NCI-H2107 (cell line): ENCODE results near the gene ITGAX.
"Not testable (repeated sequence)": the region's sequence is repeated elsewhere in the genome, so short reads cannot be mapped to it uniquely, and the experiment has no call there.

ENCODE experiments used
- DNase-seq: peaks from one replicate; lab custom pipeline; 2025; lab: John Stamatoyannopoulos, UW

ITGAX gene

DNA sequence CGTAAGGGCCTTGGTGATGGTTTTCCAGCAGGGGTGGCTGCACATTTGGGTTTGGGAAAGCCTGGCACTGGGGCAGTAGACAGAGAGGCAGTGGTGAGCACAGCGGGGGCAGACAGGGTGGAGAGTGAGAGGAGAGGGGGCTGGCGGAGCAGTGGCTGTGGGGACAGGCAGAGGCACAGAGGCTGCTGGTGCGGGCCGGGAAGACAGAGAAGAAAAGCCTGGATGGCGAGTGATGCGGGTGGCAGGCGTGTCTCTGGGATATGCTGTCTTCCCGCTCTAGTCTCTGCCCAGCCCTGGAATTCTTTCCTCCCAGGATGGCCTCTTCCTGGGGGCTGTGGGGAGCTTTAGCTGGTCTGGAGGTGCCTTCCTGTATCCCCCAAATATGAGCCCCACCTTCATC lies 55.1 kb downstream of the ITGAX start:
- DNase-seq, result no peak

GRCh38 chr16:31411024-31411844 lies 56.3 kb downstream of the ITGAX start:
- no peak for DNase-seq

GRCh38 chr16:31412750-31413149 lies 57.8 kb downstream of the ITGAX start:
- DNase-seq, result no peak

DNA sequence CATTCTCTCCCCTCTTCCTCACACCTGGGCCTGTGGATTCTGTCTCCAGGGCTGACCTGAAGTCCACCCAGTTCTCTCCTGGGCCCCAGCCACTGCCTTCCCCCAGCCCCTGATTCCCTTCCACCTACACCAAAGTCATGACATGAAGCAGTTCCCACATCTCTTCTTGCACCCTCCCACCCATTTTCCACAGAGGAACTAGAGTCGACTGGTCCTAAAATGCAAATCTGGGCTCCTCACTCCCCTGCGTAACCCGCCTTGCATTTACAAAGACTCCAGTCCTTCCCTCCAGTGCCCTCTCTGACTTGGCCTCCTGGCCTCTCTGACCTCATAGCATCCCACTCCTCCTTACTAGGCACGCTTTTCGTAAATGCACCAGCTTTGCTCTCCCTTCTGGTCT lies 58.4 kb downstream of the ITGAX start:
- DNase-seq, result no peak

DNA sequence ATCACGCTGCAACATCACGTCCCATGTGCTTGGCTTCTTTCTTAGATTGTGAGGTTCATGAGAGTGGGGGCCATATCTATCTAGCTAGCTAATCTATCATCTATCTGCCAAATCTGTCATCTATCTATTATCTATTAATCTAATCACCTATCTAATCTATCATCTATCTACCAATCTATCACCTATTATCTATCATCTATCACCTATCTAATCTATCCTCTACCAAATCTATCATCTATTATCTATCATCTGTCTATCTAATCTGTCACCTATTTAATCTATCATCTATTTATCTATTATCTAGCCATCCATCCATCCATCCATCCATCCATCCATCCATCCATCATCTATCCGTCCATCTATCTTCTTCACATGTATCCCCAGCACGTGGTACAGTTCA lies 59.0 kb downstream of the ITGAX start:
- no peak for DNase-seq

GRCh38 chr16:31414706-31415105 lies 59.7 kb downstream of the ITGAX start:
- DNase-seq, result no peak

DNA sequence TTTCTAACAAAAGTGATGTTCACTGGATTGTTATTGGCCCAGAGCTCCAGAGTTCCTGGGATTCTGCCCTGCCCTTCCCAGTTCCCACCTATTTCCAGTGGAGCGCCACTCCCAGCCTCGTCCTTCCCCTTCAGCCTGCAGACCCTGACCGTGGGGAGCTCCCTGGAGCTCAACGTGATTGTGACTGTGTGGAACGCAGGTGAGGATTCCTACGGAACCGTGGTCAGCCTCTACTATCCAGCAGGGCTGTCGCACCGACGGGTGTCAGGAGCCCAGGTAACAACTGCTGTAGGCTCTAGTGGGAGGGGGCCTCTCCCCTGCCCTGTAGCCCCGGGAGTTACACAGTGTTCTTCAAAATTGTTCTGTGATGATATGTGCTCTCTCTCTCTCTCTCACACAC lies 61.4 kb downstream of the ITGAX start:
- no peak for DNase-seq

- DNase-seq, result not testable (repeated sequence)
Observed at GRCh38 chr16:31417036-31417435, 62.1 kb downstream of the ITGAX start.

DNA sequence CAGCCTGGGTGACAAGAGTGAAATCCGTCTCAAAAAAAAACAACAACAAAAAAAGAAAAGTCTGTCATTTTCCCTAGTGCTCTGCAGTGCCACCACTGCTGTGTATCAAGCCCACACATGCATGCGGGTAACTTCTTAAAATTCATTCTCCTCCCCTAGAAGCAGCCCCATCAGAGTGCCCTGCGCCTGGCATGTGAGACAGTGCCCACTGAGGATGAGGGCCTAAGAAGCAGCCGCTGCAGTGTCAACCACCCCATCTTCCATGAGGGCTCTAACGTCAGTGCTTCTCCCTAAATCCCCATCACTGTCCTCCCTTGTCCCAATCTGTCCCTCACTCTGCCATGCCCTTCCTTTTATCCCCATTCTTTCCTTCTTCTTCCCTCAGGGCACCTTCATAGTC lies 62.9 kb downstream of the ITGAX start:
- DNase-seq, result no peak

GRCh38 chr16:31420037-31420436 lies 65.1 kb downstream of the ITGAX start:
- DNase-seq, result no peak

DNA sequence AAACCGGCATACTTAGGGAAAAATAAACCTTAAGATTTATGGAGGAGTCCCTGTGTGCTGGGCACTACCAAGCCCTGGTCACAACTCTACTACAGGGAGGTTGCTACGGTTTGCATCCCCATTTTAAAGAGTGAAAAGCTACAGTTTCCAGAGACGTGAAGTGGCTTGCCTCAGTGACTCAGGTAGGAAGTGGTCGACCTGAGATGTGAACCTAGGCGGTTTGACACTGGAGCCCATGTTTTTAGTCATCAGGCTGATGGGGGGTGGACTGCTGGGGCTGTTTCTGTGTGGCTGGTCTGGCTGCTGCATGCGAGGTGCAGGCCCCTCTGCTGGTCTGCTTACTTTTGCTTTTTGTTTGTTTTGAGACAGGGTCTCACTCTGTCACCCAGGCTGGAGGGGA lies 66.6 kb downstream of the ITGAX start:
- DNase-seq, result no peak

DNA sequence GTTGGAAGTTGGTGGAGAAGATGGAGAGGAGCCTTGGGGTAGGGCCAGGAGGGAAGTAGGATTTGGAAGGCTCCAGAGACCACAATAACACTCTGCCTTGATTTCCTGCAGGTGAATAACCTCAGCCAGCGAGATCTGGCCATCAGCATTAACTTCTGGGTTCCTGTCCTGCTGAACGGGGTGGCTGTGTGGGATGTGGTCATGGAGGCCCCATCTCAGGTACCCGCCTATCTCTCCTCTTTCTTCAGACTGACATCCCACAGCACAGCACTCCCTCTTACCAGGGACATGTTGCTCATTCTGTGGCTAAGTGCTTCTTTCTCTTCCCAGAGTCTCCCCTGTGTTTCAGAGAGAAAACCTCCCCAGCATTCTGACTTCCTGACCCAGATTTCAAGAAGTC lies 68.3 kb downstream of the ITGAX start:
- DNase-seq, result no peak

- no peak for DNase-seq
Observed at GRCh38 chr16:31423801-31424200, 68.8 kb downstream of the ITGAX start.

GRCh38 chr16:31427441-31428278 lies 72.7 kb downstream of the ITGAX start:
- DNase-seq, result no peak

GRCh38 chr16:31428279-31428597 lies 73.3 kb downstream of the ITGAX start, which contains the start of gene COX6A2:
COX6A2 (minus strand) TSS chr16:31428360; CDS start chr16:31428325, 35 bp downstream.
- DNase-seq, result no peak

- DNase-seq, result no peak
Observed at GRCh38 chr16:31428638-31429247, 73.8 kb downstream of the ITGAX start.

DNA sequence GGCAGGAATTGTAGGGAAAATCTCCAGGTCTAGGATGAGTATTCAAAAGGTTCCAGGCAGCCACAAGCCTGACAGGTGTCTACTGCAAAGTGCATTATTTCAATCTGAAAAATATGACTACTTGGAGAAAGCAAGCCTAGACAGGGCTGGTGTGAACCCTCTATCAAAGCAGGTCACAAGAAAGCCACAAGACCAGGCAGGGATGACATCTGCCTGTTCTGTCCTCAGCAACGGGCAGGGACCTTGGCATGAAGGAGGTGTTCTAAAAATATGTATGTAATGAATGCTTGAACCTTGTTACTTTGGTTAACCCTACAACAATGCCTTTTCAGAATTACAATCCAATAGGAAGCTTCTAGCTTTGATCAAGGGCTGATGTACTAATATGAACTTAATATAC lies 74.3 kb downstream of the ITGAX start:
- DNase-seq, result no peak

DNA sequence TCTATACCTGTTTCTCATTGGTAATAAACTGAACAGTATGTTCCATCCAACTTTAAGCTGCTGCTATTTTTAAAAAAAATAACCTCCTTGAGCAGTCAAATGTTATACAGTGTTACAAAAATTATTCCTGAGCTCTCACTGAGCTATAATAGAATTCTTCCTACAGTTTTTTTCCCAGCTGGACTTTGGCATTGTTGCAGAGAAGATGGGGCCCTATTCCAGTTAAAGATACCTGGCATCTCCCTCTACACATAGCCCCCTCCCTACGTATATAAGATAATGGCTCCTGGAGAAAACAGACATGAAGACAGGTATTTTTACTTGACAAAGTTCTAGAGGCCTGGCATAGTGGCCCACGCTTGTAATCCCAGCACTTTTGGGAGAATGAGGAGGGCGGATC lies 74.8 kb downstream of the ITGAX start:
- no peak for DNase-seq

DNA sequence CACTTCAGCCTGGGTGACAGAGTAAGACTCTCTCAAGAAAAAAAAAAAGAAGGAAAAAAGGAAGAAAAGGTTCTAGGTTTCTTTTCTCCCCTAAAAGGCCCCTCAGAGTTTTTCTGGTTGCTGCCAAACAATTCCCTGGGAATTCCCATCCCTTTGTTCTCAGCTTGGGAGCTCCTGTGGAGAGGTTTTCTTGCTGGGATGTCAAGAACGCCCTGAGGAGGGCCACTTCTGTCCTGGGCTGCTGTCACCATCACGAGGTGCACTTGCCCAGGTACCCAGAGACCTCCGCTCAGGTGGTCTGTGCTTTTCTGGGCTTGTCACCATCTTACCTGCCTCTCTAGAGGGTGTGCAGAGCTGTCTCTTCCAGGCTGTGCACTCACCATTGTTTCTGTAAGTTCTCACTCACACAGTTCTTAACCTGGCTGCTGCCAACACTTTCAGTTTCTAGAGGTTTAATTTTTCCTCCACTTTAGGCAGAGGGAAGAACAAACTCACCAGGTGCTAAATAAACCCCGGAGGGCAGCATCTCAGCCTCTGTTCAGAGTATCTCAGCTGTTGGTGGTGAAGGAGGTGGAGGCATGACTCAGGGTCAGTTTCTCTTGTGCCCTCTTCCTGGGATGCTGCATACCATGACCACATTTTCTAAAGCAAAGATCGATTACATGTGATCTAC lies 75.5 kb downstream of the ITGAX start:
- DNase-seq, result no peak
